K562 (cell line): ENCODE data around the gene PFN2. TPM values are rescaled to one million over a fixed set of nuclear protein-coding genes. Genes with fewer than 3 reads are reported as not detected.
A peak's percentile ranks its signal among the peaks of the same experiment; 100 is the strongest.

Experiments
- ARID4B ChIP-seq: sonication (generic); formaldehyde crosslinking; IDR thresholded peaks from 2 replicates; pipeline ENCODE4 v1.8.0; 2022; ENCODE audit warnings: mild to moderate bottlenecking, missing genetic modification reagents
- CHD7 ChIP-seq: fragments of 200-600 bp; sonication (generic); IDR thresholded peaks from one replicate; pipeline ENCODE4 v1.6.1; 2012; ENCODE audit warnings: mild to moderate bottlenecking, low read depth, low read length, inconsistent platforms
- NFE2L1 ChIP-seq: fragments of 450-650 bp; IDR thresholded peaks from 2 replicates; pipeline ENCODE4 v1.6.1; 2016; ENCODE audit warnings: missing genetic modification characterization, low read depth, mild to moderate bottlenecking, missing compliant biosample characterization, moderate library complexity, borderline replicate concordance
- PBX2 ChIP-seq, 2 experiments: IDR thresholded peaks in 1 of 2; conservative IDR thresholded peaks in 1 of 2; 2 replicates each; pipeline ENCODE4 v1.6.1; 2016; ENCODE audit warnings: low read depth in 2 of 2, mild to moderate bottlenecking in 1 of 2, missing compliant biosample characterization in 1 of 2, missing genetic modification characterization in 1 of 2, moderate library complexity in 1 of 2
- PCBP1 ChIP-seq: fragments of 200-400 bp; formaldehyde crosslinking; IDR thresholded peaks from 2 replicates; pipeline ENCODE4 v1.6.1; 2018; ENCODE audit warnings: mild to moderate bottlenecking, low read depth, low read length; ENCODE audit not compliant: poor library complexity, severe bottlenecking
- polyA plus RNA-seq, 8 experiments: library from polyadenylated mRNA; depleted of rRNA in 4 of 8; stranded (reverse) in 5 of 8; unstranded in 3 of 8; fragments of >200 nt; fragmentation: Nextera tagmentation in 2 of 8; fragmentation: Illumina TruSeq in 1 of 8; extraction: Ambion mirVana in 2 of 8; extraction: Trizol in 1 of 8; gene quantifications; 2 replicates each; pipeline versions ENCODE4 v1.2.1 to v1.2.3, GENCODE V29; 2011 to 2014; ENCODE audit warnings: inconsistent platforms in 1 of 8, missing spikeins in 1 of 8
- total RNA-seq, 7 experiments: library from RNA; depleted of rRNA in 6 of 7; stranded (reverse); fragments of >200 nt in 6 of 7; fragmentation: Illumina TruSeq in 2 of 7; extraction: Trizol in 2 of 7; gene quantifications; 2 replicates each; pipeline versions ENCODE4 v1.2.1 to v1.2.3, GENCODE V29; 2011 to 2021; ENCODE audit warnings: low replicate concordance in 1 of 7
- TF ChIP-seq, protein P1 (sequence below): fragments of 250-450 bp; sonication (Bioruptor Pico); IDR thresholded peaks from 2 replicates; pipeline ENCODE4 v1.8.0; 2021; ENCODE audit warnings: moderate library complexity, mild to moderate bottlenecking, inconsistent platforms

Gene PFN2
- total and polyA plus RNA-seq, 9 of the 15 experiments (the other 6 are each of a cell fraction or from before 2014, with no cell fraction given) = 0.14 to 0.86 (median 0.35) TPM

DNA sequence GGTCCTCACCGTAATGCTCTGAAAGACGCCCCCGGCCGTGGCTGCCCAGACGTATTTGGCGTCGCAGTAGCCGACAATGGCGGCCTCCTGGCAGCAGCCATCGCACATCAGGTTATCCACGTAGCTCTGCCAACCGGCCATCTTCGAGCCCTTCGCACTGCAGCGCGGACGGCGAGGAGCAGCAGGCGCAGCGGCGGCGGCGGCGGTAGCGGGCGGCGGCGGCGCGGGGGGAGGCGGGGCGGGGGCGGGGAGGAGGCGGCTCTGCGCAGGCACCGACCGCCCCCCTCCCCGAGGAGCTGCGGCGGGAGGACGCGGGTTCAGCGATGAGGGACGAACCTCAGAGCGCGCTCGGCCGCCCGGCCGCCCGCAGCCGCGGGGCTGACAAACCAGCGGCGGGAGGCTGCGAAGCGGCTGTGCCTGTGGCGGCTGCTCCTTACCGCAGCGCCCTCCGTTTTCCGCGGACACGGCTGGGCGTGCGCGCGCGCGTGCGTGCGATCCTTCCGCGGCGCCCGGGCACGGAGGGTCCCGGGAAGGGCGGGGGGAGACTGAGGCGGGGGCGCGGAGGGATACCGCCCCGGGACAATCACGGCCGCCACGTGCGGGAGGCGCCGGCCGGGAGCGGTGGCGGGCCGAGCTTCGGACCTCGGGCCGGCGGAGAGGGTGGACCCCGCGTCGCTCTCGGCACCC lies at the start of gene PFN2 (continued):
- no peak for TF ChIP-seq CHD7
- TF ChIP-seq PCBP1 = peak; percentile 60
- TF ChIP-seq PBX2 (CRISPR knock-in tag; IDR thresholded peaks at IDR 0.05; ENCODE audit: low read depth) = no peak
- TF ChIP-seq PBX2 (tag; conservative IDR thresholded peaks at IDR 0.05; ENCODE audit: low read depth) = no peak
- TF ChIP-seq NFE2L1 (tag) = no peak
- no peak for TF ChIP-seq ARID4B (CRISPR knock-in tag)
- TF ChIP-seq, protein P1, sequence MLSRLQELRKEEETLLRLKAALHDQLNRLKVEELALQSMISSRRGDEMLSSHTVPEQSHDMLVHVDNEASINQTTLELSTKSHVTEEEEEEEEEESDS = no peak
